ENCODE results near the gene PKN3. TPM values are rescaled to one million over a fixed set of nuclear protein-coding genes. Genes with fewer than 3 reads are reported as not detected.
A peak's percentile ranks its signal among the peaks of the same experiment; 100 is the strongest.
"Not testable (repeated sequence)": the region's sequence is repeated elsewhere in the genome, so short reads cannot be mapped to it uniquely, and the experiment has no call there.

Gene PKN3
- total RNA-seq, 1 donor from 2014 or later: 2.5 TPM

DNA sequence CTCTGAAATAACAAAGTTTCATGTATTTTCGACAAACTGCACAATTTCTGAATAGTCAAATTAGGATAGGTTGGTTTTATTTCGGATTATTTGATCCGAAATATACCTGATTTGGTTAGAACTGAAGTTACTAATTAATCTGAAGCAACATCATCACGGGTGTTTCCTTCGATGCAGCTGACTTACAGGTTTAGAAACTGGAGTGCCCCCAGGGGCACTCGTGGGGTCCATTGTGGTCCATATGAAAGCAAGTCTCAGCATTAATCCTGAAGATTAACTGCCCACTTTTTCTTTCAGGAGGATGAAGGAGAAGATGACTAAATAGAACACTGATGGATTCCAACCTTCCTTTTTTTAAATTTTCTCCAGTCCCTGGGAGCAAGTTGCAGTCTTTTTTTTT is 8.0 kb upstream of the PKN3 start:
- no peak for ATAC-seq

- no peak for ATAC-seq
These were observed 5.2 kb upstream of the PKN3 start for GRCh38 chr9:128696923-128697707.

DNA sequence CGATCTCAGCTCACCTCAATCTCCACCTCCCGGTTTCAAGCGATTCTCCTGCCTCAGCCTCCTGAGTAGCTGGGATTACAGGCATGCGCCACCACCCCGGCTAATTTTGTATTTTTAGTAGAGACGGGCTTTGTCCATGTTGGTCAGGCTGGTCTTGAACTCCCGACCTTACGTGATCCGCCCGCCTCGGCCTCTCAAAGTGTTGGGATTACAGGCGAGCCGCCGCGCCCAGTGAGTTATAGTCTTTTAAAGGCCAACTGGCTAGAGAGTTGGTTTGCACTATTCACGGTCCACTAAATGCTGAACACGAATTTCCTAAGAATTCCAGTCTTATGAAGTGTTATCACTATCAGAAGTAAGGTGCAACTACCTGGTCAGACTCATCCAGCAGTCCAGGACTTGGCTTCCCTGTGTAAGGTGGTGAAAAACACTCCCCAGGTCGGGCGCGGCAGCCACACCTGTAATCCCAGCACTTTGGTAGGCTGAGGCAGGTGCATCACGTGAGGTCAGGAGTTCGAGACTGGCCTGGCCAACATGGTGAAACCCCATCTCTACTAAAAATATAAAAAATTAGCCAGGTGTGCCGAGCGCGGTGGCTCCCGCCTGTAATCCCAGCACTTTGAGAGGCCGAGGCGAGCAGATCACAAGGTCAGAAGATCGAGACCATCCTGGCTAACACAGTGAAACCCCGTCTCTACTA is 3.1 kb upstream of the PKN3 start:
- ATAC-seq: not testable (repeated sequence)

DNA sequence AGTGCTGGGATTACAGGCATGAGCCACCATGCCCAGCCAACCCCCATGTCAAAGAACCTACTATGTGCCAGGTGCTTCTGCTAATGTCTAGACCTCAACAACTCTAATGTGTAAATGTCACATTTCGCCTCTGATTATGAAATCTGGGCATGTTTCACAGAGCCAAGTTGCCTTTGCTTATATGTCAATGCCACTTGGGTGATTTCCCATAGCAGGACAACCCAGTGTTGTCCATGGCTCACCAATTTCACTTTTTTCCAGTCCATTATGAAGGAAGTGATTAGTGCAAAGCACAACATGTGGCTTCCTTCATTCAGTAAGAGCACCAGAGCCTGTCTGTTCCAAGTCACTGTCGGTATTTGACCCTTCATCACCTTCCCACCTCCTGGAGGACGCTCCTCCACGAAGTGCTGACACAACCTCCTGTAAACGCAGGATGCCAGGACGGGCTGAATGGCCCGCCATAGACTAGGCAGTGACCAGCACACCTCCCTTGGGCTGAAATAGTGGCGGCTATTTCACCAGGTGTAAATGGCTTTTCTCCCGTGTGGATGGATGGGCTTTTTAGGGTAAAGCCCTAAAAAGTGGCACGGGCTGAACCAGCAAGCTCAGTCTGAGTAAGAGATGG is 962 bp upstream of the PKN3 start:
- ATAC-seq: no peak

GRCh38 chr9:128702949-128703615 is 779 bp downstream of the PKN3 start:
- peak; percentile 29 for ATAC-seq

GRCh38 chr9:128703616-128704355 is 1.5 kb downstream of the PKN3 start:
- ATAC-seq: peak; percentile 40

DNA sequence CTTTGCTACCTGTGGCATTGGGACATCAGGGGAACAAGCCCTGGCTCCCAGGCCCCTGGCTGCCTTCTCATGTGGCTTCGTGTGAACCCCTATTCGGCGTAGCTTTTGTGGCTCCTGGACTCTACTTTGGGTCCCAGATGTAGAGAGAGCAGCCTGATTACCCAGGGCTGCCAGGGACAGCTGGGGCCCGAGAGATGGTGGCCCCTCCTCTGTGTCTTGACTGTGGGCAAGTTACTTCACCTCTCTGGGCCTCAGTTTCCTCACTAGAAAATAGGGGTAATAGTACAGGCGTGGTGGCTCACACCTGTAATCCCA is 2.0 kb downstream of the PKN3 start:
- ATAC-seq: no peak

DNA sequence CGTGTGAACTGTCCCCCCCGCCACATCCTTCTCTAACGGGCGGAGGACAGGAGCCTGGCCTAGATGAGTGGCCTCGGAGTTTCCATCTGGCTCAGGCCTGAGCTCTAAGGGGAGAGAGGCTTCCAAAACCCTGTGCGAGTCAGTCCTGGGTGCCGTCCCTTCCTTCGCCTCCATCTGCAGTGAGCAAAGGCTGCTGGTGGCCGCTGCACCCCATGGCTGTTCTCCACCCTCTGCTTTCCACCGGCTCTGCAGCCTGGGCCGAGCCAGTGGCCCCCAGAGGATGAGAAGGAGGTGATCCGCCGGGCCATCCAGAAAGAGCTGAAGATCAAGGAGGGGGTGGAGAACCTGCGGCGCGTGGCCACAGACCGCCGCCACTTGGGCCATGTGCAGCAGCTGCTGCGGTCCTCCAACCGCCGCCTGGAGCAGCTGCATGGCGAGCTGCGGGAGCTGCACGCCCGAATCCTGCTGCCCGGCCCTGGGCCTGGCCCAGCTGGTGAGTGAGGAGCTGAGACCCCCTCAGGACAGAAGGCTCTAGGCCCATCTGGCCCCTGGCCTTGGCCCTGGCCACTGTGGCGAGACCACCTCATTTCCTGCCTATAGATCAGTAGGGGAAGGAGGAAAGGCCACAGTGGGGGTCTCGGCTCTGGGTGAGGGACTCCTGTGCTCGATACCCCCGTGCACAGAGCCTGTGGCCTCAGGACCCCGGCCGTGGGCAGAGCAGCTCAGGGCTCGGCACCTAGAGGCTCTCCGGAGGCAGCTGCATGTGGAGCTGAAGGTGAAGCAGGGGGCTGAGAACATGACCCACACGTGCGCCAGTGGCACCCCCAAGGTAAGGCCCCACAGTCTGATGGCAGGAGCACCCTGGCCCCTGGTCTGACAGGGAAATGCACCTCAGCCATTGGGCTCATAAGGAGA is 3.0 kb downstream of the PKN3 start:
- ATAC-seq: no peak

DNA sequence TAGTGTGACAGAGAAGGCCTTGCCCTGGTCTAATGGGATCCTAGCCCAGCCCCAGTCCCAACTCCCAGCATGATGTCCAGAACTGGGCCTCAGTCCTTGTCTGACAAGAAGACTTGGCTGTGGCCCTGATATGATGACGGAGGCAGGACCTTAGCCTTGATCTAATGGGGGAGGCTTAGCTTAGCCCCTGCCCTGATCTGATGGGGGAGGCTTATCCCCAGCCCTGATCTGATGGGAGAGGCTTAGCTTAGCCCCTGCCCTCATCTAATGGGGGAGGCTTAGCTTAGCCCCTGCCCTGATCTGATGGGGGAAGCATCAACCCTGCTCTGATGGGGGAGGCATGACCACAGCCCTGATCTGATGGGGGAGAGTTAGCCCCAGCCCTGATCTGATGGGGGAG is 3.7 kb downstream of the PKN3 start:
- ATAC-seq: no peak

DNA sequence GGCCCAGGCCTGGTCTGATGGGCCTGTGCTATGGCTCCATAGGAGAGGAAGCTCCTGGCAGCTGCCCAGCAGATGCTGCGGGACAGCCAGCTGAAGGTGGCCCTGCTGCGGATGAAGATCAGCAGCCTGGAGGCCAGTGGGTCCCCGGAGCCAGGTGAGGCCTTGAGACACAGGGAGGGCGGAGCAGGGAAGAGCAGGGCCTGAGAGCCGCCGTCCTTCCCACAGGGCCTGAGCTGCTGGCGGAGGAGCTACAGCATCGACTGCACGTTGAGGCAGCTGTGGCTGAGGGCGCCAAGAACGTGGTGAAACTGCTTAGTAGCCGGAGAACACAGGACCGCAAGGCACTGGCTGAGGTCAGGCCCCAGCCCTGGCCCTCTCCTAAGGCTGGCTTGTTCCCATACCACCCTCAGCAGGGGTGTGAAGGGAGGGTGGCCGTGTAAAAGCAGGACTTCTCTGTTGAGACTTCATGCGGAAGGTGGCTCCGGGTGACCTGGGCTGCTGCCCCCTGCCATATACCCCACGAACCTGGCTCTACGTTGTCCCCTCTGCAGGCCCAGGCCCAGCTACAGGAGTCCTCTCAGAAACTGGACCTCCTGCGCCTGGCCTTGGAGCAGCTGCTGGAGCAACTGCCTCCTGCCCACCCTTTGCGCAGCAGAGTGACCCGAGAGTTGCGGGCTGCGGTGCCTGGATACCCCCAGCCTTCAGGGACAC is 4.5 kb downstream of the PKN3 start:
- ATAC-seq: no peak

DNA sequence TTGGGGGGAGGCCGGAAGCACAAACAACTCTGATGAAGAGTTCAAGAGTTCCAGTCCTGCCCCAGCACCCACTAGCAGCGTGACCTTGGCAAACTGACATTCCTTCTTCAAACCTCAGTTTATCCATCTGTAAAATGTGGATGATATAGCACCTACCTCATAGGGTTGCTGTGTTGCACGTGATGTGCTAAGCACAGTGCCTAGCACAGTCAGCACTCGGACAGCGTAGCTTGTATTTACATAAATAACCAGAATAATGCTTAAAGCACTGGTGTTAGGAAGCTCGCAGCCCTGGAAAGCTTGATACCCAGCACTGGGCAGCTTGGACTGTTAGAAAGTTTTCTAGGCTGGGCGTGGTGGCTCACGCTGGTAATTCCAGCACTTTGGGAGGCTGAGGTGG is 5.1 kb downstream of the PKN3 start:
- no peak for ATAC-seq

GRCh38 chr9:128712451-128713410 is 10.4 kb downstream of the PKN3 start:
- peak; percentile 12 for ATAC-seq

DNA sequence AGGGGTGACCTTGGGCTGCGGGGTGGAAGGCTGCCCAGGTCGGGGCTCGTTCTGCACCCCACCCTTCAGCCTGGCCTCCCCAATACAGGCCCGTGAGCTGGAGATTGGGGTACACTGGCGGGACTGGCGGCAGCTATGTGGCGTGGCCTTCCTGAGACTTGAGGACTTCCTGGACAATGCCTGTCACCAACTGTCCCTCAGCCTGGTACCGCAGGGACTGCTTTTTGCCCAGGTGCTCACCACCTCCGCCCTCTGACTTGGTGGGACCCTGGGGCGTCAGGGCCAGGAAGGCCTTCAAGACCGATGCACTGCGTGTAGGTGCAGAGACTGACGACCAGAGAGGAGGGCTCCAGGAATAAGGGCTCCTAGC is 11.1 kb downstream of the PKN3 start:
- peak; percentile 22 for ATAC-seq

GRCh38 chr9:128713941-128714573 is 11.8 kb downstream of the PKN3 start:
- no peak for ATAC-seq

DNA sequence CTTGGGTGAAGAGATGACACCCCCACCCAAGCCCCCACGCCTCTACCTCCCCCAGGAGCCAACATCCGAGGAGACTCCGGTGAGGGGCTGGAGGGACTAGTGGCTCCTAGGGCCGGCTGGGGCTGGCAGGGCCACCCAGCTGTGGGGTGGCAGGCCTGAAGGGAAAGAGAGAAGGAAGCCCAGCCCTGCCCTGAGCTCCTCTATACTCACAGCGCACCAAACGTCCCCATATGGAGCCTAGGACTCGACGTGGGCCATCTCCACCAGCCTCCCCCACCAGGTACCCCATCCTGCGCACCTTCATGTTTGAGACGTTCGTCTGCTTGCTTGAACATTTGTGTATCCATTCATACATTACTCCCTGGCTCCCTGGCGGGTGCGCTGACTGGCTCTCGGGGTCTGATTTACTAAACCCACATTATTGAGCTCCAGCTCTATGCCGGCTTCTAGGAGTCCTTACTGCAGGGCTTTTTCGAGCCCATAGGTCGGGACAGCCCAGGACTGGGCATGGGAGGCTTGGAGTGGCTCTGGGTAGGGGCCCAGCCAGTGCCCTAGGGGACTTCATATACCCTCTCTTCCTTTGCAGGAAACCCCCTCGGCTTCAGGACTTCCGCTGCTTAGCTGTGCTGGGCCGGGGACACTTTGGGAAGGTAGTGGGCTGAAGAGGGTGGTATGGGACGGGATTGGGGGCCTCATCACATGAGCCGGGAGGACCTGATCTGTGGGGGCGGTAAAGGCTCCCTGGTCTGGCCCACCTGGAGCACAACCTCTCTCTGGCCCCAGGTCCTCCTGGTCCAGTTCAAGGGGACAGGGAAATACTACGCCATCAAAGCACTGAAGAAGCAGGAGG is 12.5 kb downstream of the PKN3 start:
- no peak for ATAC-seq

DNA sequence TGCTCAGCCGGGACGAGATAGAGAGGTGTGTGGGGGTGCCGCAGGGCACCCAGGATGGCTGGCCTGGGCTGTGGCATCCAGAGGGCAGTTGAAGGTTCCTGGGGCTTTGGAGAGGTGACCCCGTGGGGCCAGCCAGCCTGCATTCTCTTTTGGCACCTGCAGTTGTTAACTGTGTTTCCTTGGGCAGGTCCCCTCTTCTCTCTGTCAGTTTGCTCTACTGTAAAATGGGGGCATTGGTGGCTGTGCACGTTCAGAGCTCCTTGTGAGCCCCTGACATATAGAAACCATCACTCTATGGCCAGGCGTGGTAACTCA is 13.1 kb downstream of the PKN3 start:
- no peak for ATAC-seq

DNA sequence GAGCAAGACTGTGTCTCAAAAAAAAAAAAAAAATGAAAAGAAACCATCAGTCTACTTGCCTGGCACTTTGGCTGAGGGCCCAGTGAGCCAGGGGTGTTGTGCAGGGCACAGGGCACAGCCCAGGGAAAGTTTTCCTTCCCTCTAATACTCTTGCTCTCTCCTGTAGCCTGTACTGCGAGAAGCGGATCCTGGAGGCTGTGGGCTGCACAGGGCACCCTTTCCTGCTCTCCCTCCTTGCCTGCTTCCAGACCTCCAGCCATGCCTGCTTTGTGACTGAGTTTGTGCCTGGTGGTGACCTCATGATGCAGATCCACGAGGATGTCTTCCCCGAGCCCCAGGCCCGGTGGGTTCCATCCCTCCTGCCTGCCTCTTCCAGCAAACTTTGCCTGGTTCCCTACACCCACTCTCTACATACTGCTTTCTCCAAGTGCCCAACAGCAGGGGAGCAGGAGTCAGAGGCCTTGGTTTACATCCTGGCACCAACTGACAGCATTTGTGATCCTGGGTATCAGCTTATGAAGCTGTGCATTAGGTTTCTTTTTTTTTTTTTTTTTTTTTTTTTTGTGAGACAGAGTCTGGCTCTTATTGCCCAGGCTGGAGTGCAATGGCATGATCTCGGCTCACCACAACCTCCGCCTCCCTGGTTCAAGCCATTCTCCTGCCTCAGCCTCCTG is 14.4 kb downstream of the PKN3 start:
- no peak for ATAC-seq

- ATAC-seq: no peak
These were observed 15.7 kb downstream of the PKN3 start for GRCh38 chr9:128718047-128718446.
